SKM-1 treated with dmso at 0.1 percent for 144 hours (cell line): ENCODE results near the gene CENPK.
"Not testable (repeated sequence)": the region's sequence is repeated elsewhere in the genome, so short reads cannot be mapped to it uniquely, and the experiment has no call there.

ENCODE experiments used
- DNase-seq: peaks from one replicate; lab custom pipeline; 2025; ENCODE audit not compliant: unreplicated experiment; lab: John Stamatoyannopoulos, UW

The CENPK gene

DNA sequence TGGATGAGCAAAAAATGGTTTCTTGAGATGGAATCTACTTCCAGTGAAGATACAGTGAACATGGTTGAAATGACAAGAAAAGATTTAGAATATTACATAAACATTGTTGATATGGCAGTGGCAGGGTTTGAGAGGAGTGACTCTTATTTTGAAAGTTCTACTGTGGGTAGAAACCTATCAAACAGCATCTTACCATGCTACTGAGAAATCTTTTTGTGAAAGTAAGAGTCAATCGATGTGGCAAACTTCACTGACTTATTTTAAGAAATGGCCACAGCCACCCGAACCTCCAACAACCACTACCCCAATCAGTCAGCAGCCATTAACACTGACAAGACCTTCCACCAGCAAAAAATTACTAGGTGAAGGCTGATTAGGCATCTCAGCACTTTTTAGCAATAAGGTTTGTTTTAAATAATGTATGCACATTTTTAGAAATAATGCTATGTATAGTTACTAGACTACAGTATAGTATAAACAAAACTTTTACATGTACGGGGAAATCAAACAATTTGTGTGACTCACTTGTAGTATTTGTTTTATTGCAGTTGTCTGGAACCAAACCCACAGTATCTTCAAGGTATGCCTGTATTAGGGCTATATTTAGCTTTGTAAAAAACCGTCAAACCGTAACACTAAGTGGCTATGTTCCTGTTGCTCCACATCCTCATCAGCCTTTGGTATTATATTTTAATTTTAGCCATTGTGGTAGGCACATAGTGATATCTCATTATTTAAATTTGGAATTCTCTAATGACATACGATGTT lies 50.6 kb downstream of the CENPK start:
- no peak for DNase-seq

DNA sequence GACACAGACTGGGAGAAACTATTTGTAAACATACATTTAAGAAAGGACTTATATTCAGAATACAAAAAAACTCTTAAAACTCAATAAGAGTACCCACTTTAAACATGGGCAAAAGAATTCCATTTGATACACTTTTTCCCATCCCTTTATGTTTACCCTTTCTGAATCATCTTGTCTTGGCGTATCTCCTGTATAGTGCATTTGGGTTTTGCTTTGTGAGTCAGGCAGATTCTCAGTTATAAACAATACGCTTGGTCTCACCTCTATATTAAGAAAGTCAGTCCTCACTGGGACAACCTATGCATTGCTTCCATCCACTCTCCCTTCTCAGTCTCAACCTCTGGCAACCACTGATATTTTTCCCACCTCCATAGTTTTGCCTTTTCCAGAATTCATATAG lies 54.0 kb downstream of the CENPK start:
- no peak for DNase-seq

- DNase-seq: no peak
Measured at GRCh38 chr5:65506961-65507360, 56.0 kb downstream of the CENPK start.

GRCh38 chr5:65489119-65489518 lies 73.8 kb downstream of the CENPK start:
- DNase-seq: no peak

DNA sequence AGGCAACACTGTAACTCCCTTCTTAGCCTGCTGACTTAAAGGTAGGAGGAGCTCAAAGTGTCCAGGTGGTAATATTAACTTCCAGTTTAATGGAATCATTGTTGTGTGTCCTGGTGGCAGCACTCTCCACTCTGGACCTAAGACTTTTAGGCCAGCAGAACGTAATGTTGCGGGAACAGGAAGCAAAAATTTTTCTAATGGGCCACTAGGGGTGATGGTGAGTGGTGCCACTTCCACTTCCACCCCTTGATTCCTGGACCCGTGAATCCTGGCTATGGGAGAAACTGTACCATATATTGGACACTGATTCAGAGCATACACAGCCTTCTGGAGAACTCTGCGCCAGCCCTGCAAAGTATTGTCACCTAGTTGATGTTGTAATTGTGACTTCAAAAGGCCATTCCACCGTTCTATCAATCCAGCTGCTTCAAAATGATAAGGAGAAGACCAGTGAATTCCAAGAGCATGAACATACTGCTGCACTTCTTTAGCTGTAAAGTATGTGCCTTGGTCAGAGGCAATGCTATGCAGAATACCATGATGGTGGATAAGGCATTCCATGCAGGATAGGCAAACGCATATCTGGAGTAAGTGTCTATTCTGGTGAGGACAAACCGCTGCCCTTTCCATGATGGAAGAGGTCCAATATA lies 74.8 kb downstream of the CENPK start:
- DNase-seq: not testable (repeated sequence)

- DNase-seq: not testable (repeated sequence)
Measured at GRCh38 chr5:65486803-65487202, 76.2 kb downstream of the CENPK start.

- no peak for DNase-seq
Measured at GRCh38 chr5:65485405-65485804, 77.6 kb downstream of the CENPK start.

DNA sequence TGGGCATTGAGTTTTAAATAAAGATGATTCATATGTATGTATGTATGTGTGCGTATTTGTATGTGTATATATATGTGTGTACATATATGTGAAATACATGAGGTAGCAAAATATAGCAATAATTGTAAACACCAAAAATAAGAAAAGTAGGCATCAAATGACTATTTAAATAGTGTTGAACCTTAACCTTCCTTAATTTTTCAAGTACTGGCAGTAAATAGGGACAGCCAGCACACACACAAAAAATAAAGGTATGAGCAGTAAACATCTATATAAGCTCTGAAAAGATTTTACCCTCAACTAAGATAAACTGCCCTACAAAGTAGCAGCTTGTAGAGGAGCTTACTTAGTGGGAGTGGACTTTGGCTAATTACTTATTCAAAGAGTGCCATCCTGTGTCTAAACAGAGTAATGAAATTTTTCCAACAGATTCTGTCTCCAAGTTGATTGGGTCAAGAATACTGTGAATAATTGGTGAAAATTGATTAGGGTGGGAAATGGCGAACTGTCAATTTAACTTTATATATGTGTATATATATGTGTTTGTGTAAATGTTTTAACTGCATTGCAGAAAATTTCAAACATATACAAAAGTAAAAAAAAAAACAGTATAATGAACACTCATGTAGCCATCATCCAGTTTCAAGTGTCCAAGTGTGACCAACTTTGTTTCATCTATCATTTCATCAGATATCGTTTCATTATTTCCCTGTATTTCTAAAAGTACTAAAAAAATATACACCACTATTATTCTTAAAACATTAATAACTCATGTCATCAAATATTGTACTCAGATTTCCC lies 79.2 kb downstream of the CENPK start:
- DNase-seq: peak; percentile 59

GRCh38 chr5:65482736-65483545 lies 80.0 kb downstream of the CENPK start:
- DNase-seq: no peak

GRCh38 chr5:65482296-65482735 lies 80.7 kb downstream of the CENPK start:
- peak; percentile 29 for DNase-seq

- DNase-seq: peak; percentile 63
Measured at GRCh38 chr5:65481635-65482295, 81.2 kb downstream of the CENPK start, which contains the start of gene ADAMTS6. TSS of gene ADAMTS6 (minus strand) at chr5:65481920. CDS start at chr5:65473673, 8,247 bp downstream.

DNA sequence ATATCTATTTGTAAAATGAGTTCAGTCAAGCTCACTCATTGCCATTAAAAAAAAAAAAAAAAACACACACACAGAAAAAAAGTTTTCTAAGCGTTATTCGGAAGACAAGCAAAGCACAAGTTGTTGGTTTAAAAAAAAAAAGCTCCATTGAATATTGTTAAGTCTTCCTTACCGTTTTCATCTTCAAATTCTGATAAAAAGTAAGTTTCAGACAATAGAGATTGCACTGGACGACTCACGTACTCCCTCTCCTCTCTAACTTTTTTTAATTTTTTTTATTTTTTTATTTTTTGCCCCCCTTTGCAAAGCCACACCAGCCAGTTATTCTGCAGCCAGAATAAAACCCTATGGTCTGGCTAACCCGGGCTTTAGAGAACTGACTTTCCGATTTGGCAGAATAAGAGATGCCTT lies 81.8 kb downstream of the CENPK start:
- no peak for DNase-seq

DNA sequence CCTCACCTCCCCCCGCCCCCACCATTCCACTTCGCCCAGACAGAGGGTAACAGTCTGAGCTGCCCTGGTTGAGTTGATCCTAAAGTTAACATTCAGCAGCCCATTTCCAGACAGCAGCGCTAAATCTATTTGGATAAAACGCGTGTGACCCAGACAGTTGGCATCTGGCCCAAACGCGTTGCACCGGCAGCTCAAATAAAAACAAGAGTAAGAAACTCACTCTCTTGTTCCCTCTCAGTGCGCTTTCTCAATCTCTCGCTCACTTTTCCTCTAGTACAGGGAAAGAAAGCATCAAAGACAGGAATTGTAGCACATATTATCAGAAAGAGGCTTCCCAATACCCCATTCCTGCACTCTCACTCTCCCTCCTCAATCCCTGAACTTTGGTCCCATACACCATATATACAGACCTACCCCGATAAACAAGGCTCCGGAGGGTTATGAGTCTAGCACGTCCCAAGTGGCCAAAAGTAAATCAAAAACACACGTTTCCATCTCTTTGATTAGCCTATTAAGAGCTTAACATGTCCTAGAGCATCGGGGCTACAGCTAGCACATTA lies 82.6 kb downstream of the CENPK start:
- peak; percentile 37 for DNase-seq

DNA sequence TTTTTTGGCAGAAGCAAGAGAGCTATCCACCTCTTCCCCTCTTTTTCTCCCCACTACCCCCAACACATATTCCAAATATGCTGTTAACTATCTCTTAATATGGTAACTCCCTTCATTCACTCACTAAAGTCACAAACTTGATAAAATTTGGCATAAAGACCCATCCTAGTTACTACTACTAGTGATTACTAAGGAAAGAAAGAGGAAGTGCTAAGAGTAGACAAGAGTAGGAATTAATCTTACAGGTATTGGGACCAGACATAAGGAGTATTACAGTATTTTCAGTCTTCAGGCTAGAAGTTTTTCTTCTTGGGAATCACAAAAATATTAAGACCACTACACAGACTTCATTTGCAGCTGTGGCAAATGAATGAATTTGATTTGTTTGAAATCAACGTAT lies 83.4 kb downstream of the CENPK start:
- no peak for DNase-seq

GRCh38 chr5:65478336-65478735 lies 84.6 kb downstream of the CENPK start:
- no peak for DNase-seq

DNA sequence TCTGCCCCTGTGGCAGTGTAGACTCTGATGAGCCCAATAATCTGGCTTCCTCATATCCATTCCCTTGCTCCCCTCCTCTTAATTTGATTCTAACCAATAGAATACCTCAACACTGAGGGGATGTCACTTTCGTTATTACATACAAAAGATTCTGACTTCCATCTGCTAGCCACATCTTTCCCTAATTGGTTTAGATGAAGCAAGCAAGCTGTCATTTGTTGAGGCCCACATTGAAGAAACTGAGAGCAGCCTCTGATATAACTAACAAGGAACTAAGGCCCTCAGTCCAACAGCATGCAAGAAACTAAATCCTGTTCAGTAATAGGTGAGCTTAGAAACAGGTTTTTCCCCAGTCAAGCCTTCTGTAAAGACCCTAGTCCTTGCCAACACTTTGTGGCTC lies 87.1 kb downstream of the CENPK start:
- no peak for DNase-seq

DNA sequence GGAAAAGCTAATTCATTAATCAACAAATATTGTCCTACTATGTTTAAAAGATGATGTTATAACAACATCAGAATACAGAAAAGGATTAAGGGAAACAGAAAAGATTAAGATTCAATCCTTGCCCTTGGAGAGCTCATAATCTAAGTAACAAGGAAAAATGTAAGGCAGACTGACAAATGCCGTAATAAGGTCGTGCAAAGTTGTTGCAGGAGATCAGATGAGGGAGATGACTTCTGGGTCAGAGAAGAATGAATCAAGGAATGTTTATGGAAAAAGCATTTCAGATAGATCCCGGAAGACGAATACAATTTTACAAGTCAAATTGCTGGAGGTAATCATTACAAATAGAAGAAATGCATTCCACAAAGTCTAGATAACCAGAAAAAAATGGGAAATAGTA lies 87.6 kb downstream of the CENPK start:
- no peak for DNase-seq

DNA sequence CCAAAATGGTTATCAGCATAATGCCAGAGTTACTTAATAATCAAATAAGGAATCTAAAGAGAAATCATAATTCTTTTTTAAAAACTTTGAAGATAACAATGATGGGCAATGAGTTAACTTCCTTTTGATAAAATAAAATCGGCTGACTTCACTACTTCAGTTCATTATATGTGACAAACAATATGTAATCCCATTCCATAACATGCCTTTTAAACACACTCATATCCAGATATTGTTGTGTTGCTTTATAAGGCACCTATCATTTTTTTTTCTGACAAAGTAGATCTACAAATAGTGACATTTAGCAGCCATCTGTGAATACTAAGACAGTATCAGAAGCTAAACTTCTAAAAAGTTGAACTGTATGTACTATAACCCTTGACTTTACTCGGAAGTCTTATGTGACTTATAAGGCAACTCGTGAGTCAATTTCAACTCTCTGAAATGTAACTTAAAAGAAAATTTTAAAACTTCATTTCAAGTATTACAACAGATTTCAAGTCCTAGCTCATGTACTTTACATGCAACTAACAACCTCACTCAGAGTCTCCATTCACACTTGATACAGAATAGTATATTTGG lies 88.7 kb downstream of the CENPK start:
- no peak for DNase-seq

DNA sequence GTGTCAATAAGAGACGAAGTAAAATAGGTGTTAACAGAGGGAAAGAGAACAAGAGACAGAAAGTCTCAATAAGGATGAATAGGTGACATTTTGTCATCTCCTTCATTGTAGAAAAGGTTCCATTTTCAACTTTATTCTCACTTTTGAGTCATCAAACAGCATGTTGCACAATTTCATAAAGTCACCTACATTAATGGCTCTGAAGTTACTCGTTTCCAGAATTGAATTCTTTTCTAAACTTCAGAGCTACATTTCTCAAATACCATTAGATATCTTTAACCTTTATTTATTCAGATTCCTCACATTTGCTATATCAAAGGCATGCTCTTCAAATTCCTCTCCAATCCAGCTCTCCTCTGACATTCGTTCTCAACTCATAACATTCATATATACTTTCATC lies 94.3 kb downstream of the CENPK start:
- no peak for DNase-seq
